A549 (cell line): Measurements from ENCODE around the gene BPIFA3. TPM values are rescaled to one million over a fixed set of nuclear protein-coding genes. Genes with fewer than 3 reads are reported as not detected.

Source experiments
- ATAC-seq, 2 experiments: fragments of 200-7000 bp in 1 of 2; fragments of >200 bp in 1 of 2; cut with Nextera tagmentation in 1 of 2; cut with Tn5 transposase in 1 of 2; 3 replicates each; pipeline versions ENCODE4 v1.8.0 to v1.9.1; 2018 to 2020; ENCODE audit warnings: mild to moderate bottlenecking in 1 of 2, moderate library complexity in 1 of 2
- CTCF ChIA-PET: fragments of 300-600 bp; sonication (Branson Sonifier 250); formaldehyde crosslinking; extraction: SDS; loops from one replicate; lab custom pipeline; 2021; ENCODE audit warnings: antibody characterized with exemption, inconsistent platforms; lab: Yijun Ruan, JAX
- POLR2A ChIA-PET: fragments of 350-600 bp; formaldehyde crosslinking; extraction: SDS; loops from one replicate; lab custom pipeline; 2021; ENCODE audit warnings: antibody characterized with exemption, inconsistent platforms; lab: Yijun Ruan, JAX
- DNase-seq, 2 experiments: peaks; one replicate each; pipeline versions ENCODE4 v3.0.0 to v3.0.0-alpha.2; 2011 to 2016; ENCODE audit warnings: low read depth in 1 of 2, low spot score in 1 of 2
- FAIRE-seq: peaks from 2 replicates; lab custom pipeline; 2011; peaks lifted over from hg19 to GRCh38; lab: Jason Lieb, UNC
- H3K27ac ChIP-seq, 2 experiments: fragments of >200 bp; sonication (Bioruptor Twin); formaldehyde crosslinking; 3 replicates each; pipeline ENCODE4 v1.5.1; 2016 to 2017
- H3K4me1 ChIP-seq: fragments of >200 bp; sonication (Bioruptor Twin); formaldehyde crosslinking; 3 replicates; pipeline ENCODE4 v1.6.1; 2016
- H3K4me2 ChIP-seq: fragments of >200 bp; sonication (Bioruptor Twin); formaldehyde crosslinking; 3 replicates; pipeline ENCODE4 v1.6.1; 2016
- H3K4me3 ChIP-seq: fragments of >200 bp; sonication (Bioruptor Twin); formaldehyde crosslinking; 3 replicates; pipeline ENCODE4 v1.5.1; 2016
- H3K9me3 ChIP-seq: fragments of >200 bp; sonication (Bioruptor Twin); formaldehyde crosslinking; 3 replicates; pipeline ENCODE4 v1.6.1; 2016
- BHLHE40 ChIP-seq: IDR thresholded peaks from 2 replicates; pipeline ENCODE4 v1.6.1; 2012; ENCODE audit warnings: low read depth, low read length, inconsistent platforms
- CBX2 ChIP-seq: fragments of 200-600 bp; sonication (generic); IDR thresholded peaks from 2 replicates; pipeline ENCODE4 v1.6.1; 2016; ENCODE audit warnings: low read depth, mild to moderate bottlenecking, borderline replicate concordance
- CBX8 ChIP-seq: fragments of 200-600 bp; sonication (generic); IDR thresholded peaks from 2 replicates; pipeline ENCODE4 v1.6.1; 2016
- EHMT2 ChIP-seq: fragments of 200-600 bp; sonication (generic); IDR thresholded peaks from 2 replicates; pipeline ENCODE4 v1.6.1; 2016; ENCODE audit warnings: antibody characterized with exemption, low read depth, mild to moderate bottlenecking, moderate library complexity
- FOXS1 ChIP-seq: fragments of 250-450 bp; sonication (Bioruptor Pico); IDR thresholded peaks from 2 replicates; pipeline ENCODE4 v1.5.0; 2020; ENCODE audit warnings: mild to moderate bottlenecking, moderate library complexity
- JUN ChIP-seq, 2 experiments: fragments of >200 bp; sonication (Bioruptor Twin); formaldehyde crosslinking; IDR thresholded peaks; 2 replicates in 1 of 2; 3 replicates in 1 of 2; pipeline ENCODE4 v1.6.1; 2016 to 2017
- MAZ ChIP-seq: fragments of 150-350 bp; IDR thresholded peaks from 2 replicates; pipeline ENCODE4 v1.6.1; 2014; ENCODE audit warnings: antibody characterized with exemption, low read depth, low read length, borderline replicate concordance
- NFE2L2 ChIP-seq: fragments of 150-350 bp; conservative IDR thresholded peaks from 2 replicates; pipeline ENCODE4 v1.6.1; 2014; ENCODE audit warnings: low read length
- NPAS2 ChIP-seq: fragments of 250-450 bp; sonication (Bioruptor Pico); IDR thresholded peaks from 2 replicates; pipeline ENCODE4 v1.8.0; 2022; ENCODE audit warnings: mild to moderate bottlenecking, moderate library complexity, borderline replicate concordance
- PHF8 ChIP-seq: fragments of 200-600 bp; sonication (generic); IDR thresholded peaks from 2 replicates; pipeline ENCODE4 v1.6.1; 2016; ENCODE audit warnings: low read depth, mild to moderate bottlenecking, antibody characterized with exemption, moderate library complexity, borderline replicate concordance
- RFX5 ChIP-seq: fragments of 450-650 bp; IDR thresholded peaks from 2 replicates; pipeline ENCODE4 v1.7.1; 2014; ENCODE audit warnings: antibody characterized with exemption, mild to moderate bottlenecking, moderate library complexity
- TFCP2L1 ChIP-seq: fragments of 250-450 bp; sonication (Bioruptor Pico); IDR thresholded peaks from 2 replicates; pipeline ENCODE4 v1.5.0; 2021; ENCODE audit warnings: mild to moderate bottlenecking
- TP53 ChIP-seq: fragments of 250-450 bp; sonication (Bioruptor Pico); IDR thresholded peaks from 2 replicates; pipeline ENCODE4 v1.5.0; 2021; ENCODE audit warnings: mild to moderate bottlenecking, moderate library complexity
- ZC3H11A ChIP-seq: fragments of 450-650 bp; IDR thresholded peaks from 2 replicates; pipeline ENCODE4 v1.6.1; 2014; ENCODE audit warnings: antibody characterized with exemption, mild to moderate bottlenecking
- ZNF302 ChIP-seq: fragments of 250-450 bp; sonication (Bioruptor Pico); IDR thresholded peaks from 2 replicates; pipeline ENCODE4 v1.9.0; 2021; ENCODE audit warnings: inconsistent platforms, mild to moderate bottlenecking, moderate library complexity
- ZSCAN20 ChIP-seq: fragments of 250-450 bp; sonication (Bioruptor Pico); IDR thresholded peaks from 2 replicates; pipeline ENCODE4 v1.8.0; 2022; ENCODE audit warnings: mild to moderate bottlenecking, moderate library complexity
- WGBS: methylation state at CpG from one replicate; pipeline ENCODE4 v1.1.6; 2017; ENCODE audit errors: missing lambda C conversion rate; 5-methylcytosine and 5-hydroxymethylcytosine counted together
- polyA minus RNA-seq: library from RNA; depleted of rRNA, polyadenylated mRNA; stranded (reverse); fragments of >200 nt; gene quantifications from 2 replicates; pipeline ENCODE4 v1.2.3, GENCODE V29; 2011; rRNA and poly(A)+ RNA removed
- polyA plus RNA-seq, 4 experiments: library from polyadenylated mRNA; depleted of rRNA in 3 of 4; stranded (reverse); fragments of >200 nt; fragmentation: RNase III in 1 of 4; extraction: RNeasy Plus Mini Kit Qiagen cat#74134 plus additional on column Dnase treatment in 1 of 4; gene quantifications; 2 replicates in 3 of 4; 3 replicates in 1 of 4; pipeline ENCODE4 v1.2.3, GENCODE V29; 2011 to 2017
- TF ChIP-seq, protein P1 (sequence below): fragments of >200 bp; sonication (Bioruptor Twin); formaldehyde crosslinking; IDR thresholded peaks from 3 replicates; pipeline ENCODE4 v1.5.1; 2016
- TF ChIP-seq, protein P2 (sequence below): fragments of 250-450 bp; sonication (Bioruptor Pico); IDR thresholded peaks from 2 replicates; pipeline ENCODE4 v1.5.0; 2020; ENCODE audit warnings: low read depth, mild to moderate bottlenecking, moderate library complexity
- TF ChIP-seq, protein P3 (sequence below): IDR thresholded peaks from 2 replicates; pipeline ENCODE4 v1.6.1; 2012
- TF ChIP-seq, protein P4 (sequence below): IDR thresholded peaks from 2 replicates; pipeline ENCODE4 v1.6.1; 2012
- TF ChIP-seq, protein P5 (sequence below): fragments of >200 bp; sonication (Bioruptor Twin); formaldehyde crosslinking; IDR thresholded peaks from 2 replicates; pipeline ENCODE4 v1.6.1; 2016

The BPIFA3 gene
- polyA plus RNA-seq (2011; rRNA removed), result not detected in 2 replicates
- not detected in 2 replicates for polyA plus RNA-seq (2012; cell fraction: cytosol; rRNA removed)
- polyA plus RNA-seq (2012; cell fraction: nucleus; rRNA removed), result not detected in 2 replicates
- not detected in 3 replicates for polyA plus RNA-seq (2017; fragmentation: RNase III; extraction: RNeasy Plus Mini Kit Qiagen cat#74134 plus additional on column Dnase treatment)
- polyA minus RNA-seq, result not detected in 2 replicates

DNA sequence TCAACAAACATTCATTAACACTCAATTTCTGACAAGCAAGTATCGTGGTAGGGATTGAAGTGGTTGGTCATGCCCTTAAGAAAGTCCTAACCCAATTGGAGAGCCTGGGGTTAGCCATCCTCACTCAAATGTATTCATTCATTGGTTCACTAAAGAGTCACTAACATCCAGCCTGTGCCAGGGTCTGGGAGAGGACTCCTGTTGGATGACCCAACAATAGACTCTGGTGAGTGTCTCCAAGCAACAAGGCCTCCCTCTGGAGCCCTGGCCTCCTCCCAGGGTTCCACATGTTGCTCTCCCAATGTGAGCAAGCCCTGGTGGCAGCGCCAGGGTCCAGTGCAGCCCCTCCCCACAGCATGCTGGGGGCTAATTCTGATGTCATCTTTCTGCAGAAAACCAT is at the start of gene BPIFA3:
BPIFA3 (plus strand) TSS at position 301 of the 400 bp plus-strand sequence. CDS start 185 bp downstream, outside the sequence.
- H3K9me3 ChIP-seq, result no peaks in the 10 kb centered on the region
- CTCF ChIA-PET, result no interaction called here
- no peak for TF ChIP-seq MAZ
- TF ChIP-seq, protein P1, sequence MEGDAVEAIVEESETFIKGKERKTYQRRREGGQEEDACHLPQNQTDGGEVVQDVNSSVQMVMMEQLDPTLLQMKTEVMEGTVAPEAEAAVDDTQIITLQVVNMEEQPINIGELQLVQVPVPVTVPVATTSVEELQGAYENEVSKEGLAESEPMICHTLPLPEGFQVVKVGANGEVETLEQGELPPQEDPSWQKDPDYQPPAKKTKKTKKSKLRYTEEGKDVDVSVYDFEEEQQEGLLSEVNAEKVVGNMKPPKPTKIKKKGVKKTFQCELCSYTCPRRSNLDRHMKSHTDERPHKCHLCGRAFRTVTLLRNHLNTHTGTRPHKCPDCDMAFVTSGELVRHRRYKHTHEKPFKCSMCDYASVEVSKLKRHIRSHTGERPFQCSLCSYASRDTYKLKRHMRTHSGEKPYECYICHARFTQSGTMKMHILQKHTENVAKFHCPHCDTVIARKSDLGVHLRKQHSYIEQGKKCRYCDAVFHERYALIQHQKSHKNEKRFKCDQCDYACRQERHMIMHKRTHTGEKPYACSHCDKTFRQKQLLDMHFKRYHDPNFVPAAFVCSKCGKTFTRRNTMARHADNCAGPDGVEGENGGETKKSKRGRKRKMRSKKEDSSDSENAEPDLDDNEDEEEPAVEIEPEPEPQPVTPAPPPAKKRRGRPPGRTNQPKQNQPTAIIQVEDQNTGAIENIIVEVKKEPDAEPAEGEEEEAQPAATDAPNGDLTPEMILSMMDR, result no peak
- TF ChIP-seq EHMT2, result no peak
- TF ChIP-seq, protein P2, sequence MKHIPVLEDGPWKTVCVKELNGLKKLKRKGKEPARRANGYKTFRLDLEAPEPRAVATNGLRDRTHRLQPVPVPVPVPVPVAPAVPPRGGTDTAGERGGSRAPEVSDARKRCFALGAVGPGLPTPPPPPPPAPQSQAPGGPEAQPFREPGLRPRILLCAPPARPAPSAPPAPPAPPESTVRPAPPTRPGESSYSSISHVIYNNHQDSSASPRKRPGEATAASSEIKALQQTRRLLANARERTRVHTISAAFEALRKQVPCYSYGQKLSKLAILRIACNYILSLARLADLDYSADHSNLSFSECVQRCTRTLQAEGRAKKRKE (CRISPR knock-in tag), result no peak
- POLR2A ChIA-PET, result no interaction called here
- H3K4me2 ChIP-seq, result no peak within 1 kb of the TSS
- no peak within 1 kb of the TSS for H3K27ac ChIP-seq
- H3K4me3 ChIP-seq, result no peak within 1 kb of the TSS
- FAIRE-seq, result no peak
- DNase-seq, result no peak
- H3K4me1 ChIP-seq, result no peaks in the 10 kb centered on the region
- WGBS, result 15% methylated on average over 2 of the region's 2 CpGs
- no peak for ATAC-seq

DNA sequence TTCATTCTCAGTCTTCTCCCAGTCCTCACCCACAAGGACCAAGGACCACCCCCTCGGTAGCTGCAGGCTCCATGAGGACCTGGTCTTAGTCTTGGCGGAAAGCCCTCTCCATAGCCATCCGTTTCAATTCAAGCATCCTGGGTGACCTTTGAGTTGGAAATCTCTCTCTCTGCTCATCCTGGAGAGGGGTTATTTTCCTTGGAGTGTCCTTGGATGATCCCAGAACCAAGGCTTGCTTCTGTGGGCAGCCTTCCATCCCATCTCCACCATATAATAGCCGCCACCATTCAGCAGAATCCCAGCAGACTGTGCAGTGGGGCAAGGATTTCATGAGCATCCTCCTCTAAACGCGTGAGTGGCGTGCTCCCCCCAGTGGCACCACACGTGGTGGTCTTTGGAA is 49.3 kb upstream of the BPIFA3 start, which contains the start of gene BPIFA2:
BPIFA2 (plus strand) TSS at position 301 of the 400 bp plus-strand sequence. CDS start 987 bp downstream, outside the sequence.
- 51% methylated on average over 8 of the region's 8 CpGs for WGBS
- peaks cover 19% of the 10 kb centered on the region for H3K9me3 ChIP-seq
- H3K27ac ChIP-seq, result no peak within 1 kb of the TSS
- POLR2A ChIA-PET, result no interaction called here
- no peak within 1 kb of the TSS for H3K4me2 ChIP-seq
- H3K4me1 ChIP-seq, result no peaks in the 10 kb centered on the region
- DNase-seq (no peak), ATAC-seq (no peak), FAIRE-seq (no peak)
- TF ChIP-seq TP53 (CRISPR knock-in tag) (no peak), FOXS1 (CRISPR knock-in tag) (no peak), NFE2L2 (no peak), RFX5 (no peak), JUN (IDR thresholded peaks at IDR 0.05) (no peak), CBX8 (no peak), TFCP2L1 (no peak), NPAS2 (no peak), BHLHE40 (no peak), CBX2 (no peak), PHF8 (no peak), ZNF302 (CRISPR knock-in tag) (no peak), ZSCAN20 (CRISPR knock-in tag) (no peak), EHMT2 (no peak), ZC3H11A (no peak)
- TF ChIP-seq, protein P3, sequence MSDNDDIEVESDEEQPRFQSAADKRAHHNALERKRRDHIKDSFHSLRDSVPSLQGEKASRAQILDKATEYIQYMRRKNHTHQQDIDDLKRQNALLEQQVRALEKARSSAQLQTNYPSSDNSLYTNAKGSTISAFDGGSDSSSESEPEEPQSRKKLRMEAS, result no peak
- TF ChIP-seq, protein P4, sequence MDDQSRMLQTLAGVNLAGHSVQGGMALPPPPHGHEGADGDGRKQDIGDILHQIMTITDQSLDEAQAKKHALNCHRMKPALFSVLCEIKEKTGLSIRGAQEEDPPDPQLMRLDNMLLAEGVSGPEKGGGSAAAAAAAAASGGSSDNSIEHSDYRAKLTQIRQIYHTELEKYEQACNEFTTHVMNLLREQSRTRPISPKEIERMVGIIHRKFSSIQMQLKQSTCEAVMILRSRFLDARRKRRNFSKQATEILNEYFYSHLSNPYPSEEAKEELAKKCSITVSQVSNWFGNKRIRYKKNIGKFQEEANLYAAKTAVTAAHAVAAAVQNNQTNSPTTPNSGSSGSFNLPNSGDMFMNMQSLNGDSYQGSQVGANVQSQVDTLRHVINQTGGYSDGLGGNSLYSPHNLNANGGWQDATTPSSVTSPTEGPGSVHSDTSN, result no peak
- TF ChIP-seq, protein P5, sequence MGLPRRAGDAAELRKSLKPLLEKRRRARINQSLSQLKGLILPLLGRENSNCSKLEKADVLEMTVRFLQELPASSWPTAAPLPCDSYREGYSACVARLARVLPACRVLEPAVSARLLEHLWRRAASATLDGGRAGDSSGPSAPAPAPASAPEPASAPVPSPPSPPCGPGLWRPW, result no peak
- no peak within 1 kb of the TSS for H3K4me3 ChIP-seq
- CTCF ChIA-PET, result no interaction called here
